GM19023 (cell line): ENCODE data around the gene CDH13.

Experiments used
- ATAC-seq: cut with Tn5 transposase; IDR thresholded peaks from one replicate; pipeline ENCODE4 v1.9.1; 2021; ENCODE audit warnings: mild to moderate bottlenecking, moderate library complexity; ENCODE audit not compliant: unreplicated experiment

CDH13 gene

GRCh38 chr16:82980810-82981209 is 354.0 kb downstream of the CDH13 start:
- ATAC-seq: no peak

- ATAC-seq: no peak
These were observed 361.0 kb downstream of the CDH13 start for GRCh38 chr16:82987767-82988166.

- ATAC-seq: no peak
These were observed 363.4 kb downstream of the CDH13 start for GRCh38 chr16:82990155-82990554.

GRCh38 chr16:82991410-82991809 is 364.6 kb downstream of the CDH13 start:
- ATAC-seq: no peak

- ATAC-seq: no peak
These were observed 365.4 kb downstream of the CDH13 start for GRCh38 chr16:82991966-82992675.

GRCh38 chr16:82992786-82993185 is 366.0 kb downstream of the CDH13 start:
- ATAC-seq: no peak

- ATAC-seq: no peak
These were observed 366.6 kb downstream of the CDH13 start for GRCh38 chr16:82993415-82993814.

GRCh38 chr16:82993926-82994325 is 367.2 kb downstream of the CDH13 start:
- no peak for ATAC-seq

GRCh38 chr16:82995286-82995923 is 368.6 kb downstream of the CDH13 start:
- ATAC-seq: no peak

GRCh38 chr16:82995924-82996441 is 369.2 kb downstream of the CDH13 start:
- ATAC-seq: no peak

- no peak for ATAC-seq
These were observed 370.0 kb downstream of the CDH13 start for GRCh38 chr16:82996814-82997213.

- no peak for ATAC-seq
These were observed 372.9 kb downstream of the CDH13 start for GRCh38 chr16:82999711-83000110.

- no peak for ATAC-seq
These were observed 375.9 kb downstream of the CDH13 start for GRCh38 chr16:83002351-83003334.

- no peak for ATAC-seq
These were observed 378.3 kb downstream of the CDH13 start for GRCh38 chr16:83004868-83005652.

- ATAC-seq: no peak
These were observed 378.9 kb downstream of the CDH13 start for GRCh38 chr16:83005653-83006160.

GRCh38 chr16:83010776-83011720 is 384.3 kb downstream of the CDH13 start:
- no peak for ATAC-seq

GRCh38 chr16:83011939-83012338 is 385.2 kb downstream of the CDH13 start:
- ATAC-seq: no peak

- no peak for ATAC-seq
These were observed 386.3 kb downstream of the CDH13 start for GRCh38 chr16:83013071-83013470.

GRCh38 chr16:83019963-83020362 is 393.2 kb downstream of the CDH13 start:
- ATAC-seq: no peak
